Measurements from ENCODE around the gene FCHSD2.
A peak's percentile ranks its signal among the peaks of the same experiment; 100 is the strongest.
"Not testable (repeated sequence)": the region's sequence is repeated elsewhere in the genome, so short reads cannot be mapped to it uniquely, and the experiment has no call there.

FCHSD2 gene

GRCh38 chr11:72828081-72828567 lies 314.0 kb downstream of the FCHSD2 start:
- H3K4me1 ChIP-seq (ENCODE audit: insufficient read depth, low read length, severe bottlenecking), result peaks cover 6% of the 10 kb centered on the region
- no peak overlapping the region for H3K9ac ChIP-seq (ENCODE audit: low read length)
- no peak overlapping the region for H2AFZ ChIP-seq (ENCODE audit: low read length)
- H3K9me2 ChIP-seq (ENCODE audit: low read depth, low read length), result no peaks in the 10 kb centered on the region
- no peaks in the 10 kb centered on the region for H3K79me2 ChIP-seq (ENCODE audit: insufficient read depth, low read length)
- no peaks in the 10 kb centered on the region for H3F3A ChIP-seq (ENCODE audit: insufficient read depth, low read length)
- no peak overlapping the region for H3K4me2 ChIP-seq (ENCODE audit: low read length)
- H3K4me3 ChIP-seq (ENCODE audit: low read depth, low read length, poor library complexity, severe bottlenecking), result no peak overlapping the region
- peak overlapping the region; percentile 17 for H3K27ac ChIP-seq (ENCODE audit: low read depth, low read length, poor library complexity, severe bottlenecking)
- H3K36me3 ChIP-seq (ENCODE audit: insufficient read depth, low read length), result peaks cover 21% of the 10 kb centered on the region
- TF ChIP-seq EZH2 (IDR thresholded peaks at IDR 0.05; ENCODE audit: borderline replicate concordance, low read length) (no peak), CTCF (IDR thresholded peaks at IDR 0.05; ENCODE audit: low read length) (no peak)
- no peaks in the 10 kb centered on the region for H3K9me3 ChIP-seq (ENCODE audit: low read length)
- no peaks in the 10 kb centered on the region for H4K20me1 ChIP-seq (ENCODE audit: insufficient read depth, low read length)
- no peaks in the 10 kb centered on the region for H3K27me3 ChIP-seq (ENCODE audit: insufficient read depth, low read length)

DNA sequence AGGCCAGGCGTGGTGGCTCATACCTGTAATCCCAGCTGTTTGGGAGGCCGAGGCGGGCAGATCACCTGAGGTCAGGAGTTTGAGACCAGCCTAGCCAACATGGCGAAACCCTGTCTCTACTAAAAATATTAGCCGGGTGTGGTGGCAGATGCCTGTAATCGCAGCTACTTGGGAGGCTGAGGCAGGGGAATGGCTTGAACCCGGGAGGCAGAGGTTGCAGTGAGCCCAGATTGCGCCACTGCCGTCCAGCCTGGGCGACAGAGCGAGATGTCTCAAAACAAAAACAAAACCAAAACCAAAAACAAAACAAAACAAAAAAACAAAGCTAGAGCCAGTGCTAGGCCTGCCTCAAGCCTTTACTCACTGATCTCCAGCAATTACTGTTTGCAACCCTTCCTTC lies 314.5 kb downstream of the FCHSD2 start:
- Histone ChIP-seq H3K27ac (ENCODE audit: low read depth, low read length, poor library complexity, severe bottlenecking) (peak overlapping the region; percentile 17), H3K4me1 (ENCODE audit: insufficient read depth, low read length, severe bottlenecking) (peaks cover 11% of the 10 kb centered on the region), H3K36me3 (ENCODE audit: insufficient read depth, low read length) (peaks cover 20% of the 10 kb centered on the region)
- H3K79me2 ChIP-seq (ENCODE audit: insufficient read depth, low read length); H3K4me2 ChIP-seq (ENCODE audit: low read length); H3K9me3 ChIP-seq (ENCODE audit: low read length); H2AFZ ChIP-seq (ENCODE audit: low read length); H3F3A ChIP-seq (ENCODE audit: insufficient read depth, low read length); H4K20me1 ChIP-seq (ENCODE audit: insufficient read depth, low read length); H3K4me3 ChIP-seq (ENCODE audit: low read depth, low read length, poor library complexity, severe bottlenecking); H3K9me2 ChIP-seq (ENCODE audit: low read depth, low read length); H3K27me3 ChIP-seq (ENCODE audit: insufficient read depth, low read length); H3K9ac ChIP-seq (ENCODE audit: low read length): not testable (repeated sequence)

- Histone ChIP-seq H3F3A (ENCODE audit: insufficient read depth, low read length) (no peaks in the 10 kb centered on the region), H4K20me1 (ENCODE audit: insufficient read depth, low read length) (no peaks in the 10 kb centered on the region), H3K9me3 (ENCODE audit: low read length) (no peaks in the 10 kb centered on the region), H3K4me3 (ENCODE audit: low read depth, low read length, poor library complexity, severe bottlenecking) (no peak overlapping the region), H3K4me2 (ENCODE audit: low read length) (no peak overlapping the region), H3K27me3 (ENCODE audit: insufficient read depth, low read length) (no peaks in the 10 kb centered on the region), H3K9me2 (ENCODE audit: low read depth, low read length) (no peaks in the 10 kb centered on the region), H3K9ac (ENCODE audit: low read length) (no peak overlapping the region), H3K4me1 (ENCODE audit: insufficient read depth, low read length, severe bottlenecking) (peaks cover 15% of the 10 kb centered on the region), H3K36me3 (ENCODE audit: insufficient read depth, low read length) (peaks cover 20% of the 10 kb centered on the region), H3K79me2 (ENCODE audit: insufficient read depth, low read length) (no peaks in the 10 kb centered on the region), H2AFZ (ENCODE audit: low read length) (no peak overlapping the region), H3K27ac (ENCODE audit: low read depth, low read length, poor library complexity, severe bottlenecking) (no peak overlapping the region)
- TF ChIP-seq EZH2 (IDR thresholded peaks at IDR 0.05; ENCODE audit: borderline replicate concordance, low read length), result no peak
- TF ChIP-seq CTCF (IDR thresholded peaks at IDR 0.05; ENCODE audit: low read length), result no peak
These were observed 315.1 kb downstream of the FCHSD2 start for GRCh38 chr11:72826942-72827480.

Data from OCI-LY1 (cell line).